ENCODE measurements around the gene BCAS3.
"Not testable (repeated sequence)": the region's sequence is repeated elsewhere in the genome, so short reads cannot be mapped to it uniquely, and the experiment has no call there.

BCAS3 gene

GRCh38 chr17:60887614-60888028, 210.0 kb downstream of the BCAS3 start:
- DNase-seq (ENCODE audit: low spot score) = no peak

GRCh38 chr17:60888812-60889709, 211.4 kb downstream of the BCAS3 start:
- no peak for DNase-seq (ENCODE audit: low spot score)

GRCh38 chr17:60891149-60891548, 213.5 kb downstream of the BCAS3 start:
- DNase-seq (ENCODE audit: low spot score) = no peak

GRCh38 chr17:60893475-60893874, 215.8 kb downstream of the BCAS3 start:
- DNase-seq (ENCODE audit: low spot score) = no peak

- no peak for DNase-seq (ENCODE audit: low spot score)
Measured at GRCh38 chr17:60896996-60897395, 219.3 kb downstream of the BCAS3 start.

- peak; percentile 22 for DNase-seq (ENCODE audit: low spot score)
Measured at GRCh38 chr17:60899115-60899514, 221.5 kb downstream of the BCAS3 start.

GRCh38 chr17:60900688-60901087, 223.0 kb downstream of the BCAS3 start:
- no peak for DNase-seq (ENCODE audit: low spot score)

- DNase-seq (ENCODE audit: low spot score) = no peak
Measured at GRCh38 chr17:60901242-60901641, 223.6 kb downstream of the BCAS3 start.

GRCh38 chr17:60901806-60902205, 224.2 kb downstream of the BCAS3 start:
- no peak for DNase-seq (ENCODE audit: low spot score)

GRCh38 chr17:60902399-60902798, 224.7 kb downstream of the BCAS3 start:
- DNase-seq (ENCODE audit: low spot score) = no peak

- DNase-seq (ENCODE audit: low spot score) = no peak
Measured at GRCh38 chr17:60904582-60904981, 226.9 kb downstream of the BCAS3 start.

GRCh38 chr17:60905709-60906108, 228.1 kb downstream of the BCAS3 start:
- no peak for DNase-seq (ENCODE audit: low spot score)

- no peak for DNase-seq (ENCODE audit: low spot score)
Measured at GRCh38 chr17:60908324-60908723, 230.7 kb downstream of the BCAS3 start.

GRCh38 chr17:60909405-60909804, 231.8 kb downstream of the BCAS3 start:
- no peak for DNase-seq (ENCODE audit: low spot score)

GRCh38 chr17:60910415-60910814, 232.8 kb downstream of the BCAS3 start:
- DNase-seq (ENCODE audit: low spot score) = no peak

- DNase-seq (ENCODE audit: low spot score) = no peak
Measured at GRCh38 chr17:60914078-60914477, 236.4 kb downstream of the BCAS3 start.

- DNase-seq (ENCODE audit: low spot score) = no peak
Measured at GRCh38 chr17:60916043-60916442, 238.4 kb downstream of the BCAS3 start.

- DNase-seq (ENCODE audit: low spot score) = no peak
Measured at GRCh38 chr17:60920107-60920506, 242.5 kb downstream of the BCAS3 start.

- no peak for DNase-seq (ENCODE audit: low spot score)
Measured at GRCh38 chr17:60923000-60923399, 245.3 kb downstream of the BCAS3 start.

GRCh38 chr17:60926466-60927183, 249.0 kb downstream of the BCAS3 start:
- DNase-seq (ENCODE audit: low spot score) = no peak

GRCh38 chr17:60933739-60934138, 256.1 kb downstream of the BCAS3 start:
- DNase-seq (ENCODE audit: low spot score) = no peak

- no peak for DNase-seq (ENCODE audit: low spot score)
Measured at GRCh38 chr17:60934723-60935122, 257.1 kb downstream of the BCAS3 start.

- DNase-seq (ENCODE audit: low spot score) = not testable (repeated sequence)
Measured at GRCh38 chr17:60935991-60936390, 258.3 kb downstream of the BCAS3 start.

All from D341Med (cell line).